HG02885 (cell line): Measurements from ENCODE around the gene STK39.
A peak's percentile ranks its signal among the peaks of the same experiment; 100 is the strongest.

Experiments
- ATAC-seq: cut with Tn5 transposase; IDR thresholded peaks from one replicate; pipeline ENCODE4 v1.9.1; 2021; ENCODE audit warnings: mild to moderate bottlenecking; ENCODE audit not compliant: unreplicated experiment, poor library complexity

The STK39 gene

DNA sequence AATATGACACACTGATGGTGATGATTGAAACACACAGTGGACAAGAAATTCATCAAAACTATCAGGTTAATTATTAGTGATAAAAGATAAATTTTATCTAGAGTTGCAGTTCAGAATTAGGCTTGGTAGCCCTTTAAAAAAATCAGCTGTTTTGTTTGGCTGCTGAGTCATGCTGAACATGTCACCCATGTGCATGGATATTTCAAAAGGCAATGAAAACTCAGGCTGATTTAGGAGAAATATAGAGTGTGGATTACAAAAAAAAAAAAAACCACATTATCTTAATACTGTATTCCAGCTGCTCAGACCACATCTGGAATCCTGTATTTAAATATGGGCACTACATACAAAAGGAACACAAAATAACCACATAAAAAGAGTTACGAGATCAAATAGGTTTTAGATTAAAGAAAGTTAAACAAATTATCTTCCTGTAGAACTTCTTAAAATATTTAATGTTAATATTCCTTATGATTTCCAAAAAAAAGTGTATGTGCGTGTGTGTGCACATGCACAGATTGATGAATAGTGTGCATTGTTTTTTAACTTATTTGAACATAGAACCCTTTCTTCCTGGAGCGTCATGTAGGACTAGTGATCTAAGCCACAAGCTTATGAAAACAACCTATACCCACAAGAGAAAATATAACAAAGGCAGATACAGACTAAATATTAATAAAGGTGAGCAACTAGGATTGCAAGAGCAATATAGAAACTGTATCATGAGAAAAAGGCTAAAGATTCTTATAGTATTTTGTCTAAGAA lies 186.2 kb downstream of the STK39 start:
- no peak for ATAC-seq

DNA sequence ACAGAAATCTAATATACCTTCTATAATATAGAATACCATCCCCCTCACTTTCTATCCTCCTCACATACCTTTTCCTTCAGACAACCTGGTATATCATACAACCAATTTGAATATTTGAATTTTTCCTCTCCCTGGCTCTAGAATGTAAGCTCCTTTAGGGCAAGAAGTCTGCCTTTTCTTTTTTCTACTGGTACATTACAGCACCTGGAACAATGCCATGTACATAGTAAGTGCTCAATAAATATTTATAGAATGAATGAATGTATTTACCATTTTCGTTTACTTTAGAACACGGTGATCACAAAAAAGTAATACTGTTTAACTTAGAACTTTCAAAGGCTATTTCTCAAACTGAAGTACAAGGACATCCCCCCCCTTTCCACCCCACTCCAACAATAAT lies 187.6 kb downstream of the STK39 start:
- no peak for ATAC-seq

DNA sequence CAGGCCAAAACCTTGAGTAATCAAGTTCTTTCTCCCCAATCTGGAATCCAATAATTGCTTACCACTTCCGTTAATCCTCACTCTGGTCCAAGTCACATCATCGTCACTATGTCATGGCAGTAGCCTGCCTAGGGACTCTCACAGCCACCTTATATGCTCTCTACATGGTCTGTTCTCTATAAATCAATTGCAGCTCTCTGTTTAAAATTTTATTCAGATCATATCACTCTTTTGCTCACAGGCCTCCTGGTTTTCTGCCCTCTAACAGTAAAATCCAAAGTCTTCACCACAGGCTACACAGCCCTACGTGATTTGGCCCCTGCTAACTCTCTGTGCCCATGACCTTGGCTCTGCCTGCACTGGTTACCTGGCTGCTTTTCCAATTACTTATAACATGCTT lies 188.7 kb downstream of the STK39 start:
- ATAC-seq = no peak

DNA sequence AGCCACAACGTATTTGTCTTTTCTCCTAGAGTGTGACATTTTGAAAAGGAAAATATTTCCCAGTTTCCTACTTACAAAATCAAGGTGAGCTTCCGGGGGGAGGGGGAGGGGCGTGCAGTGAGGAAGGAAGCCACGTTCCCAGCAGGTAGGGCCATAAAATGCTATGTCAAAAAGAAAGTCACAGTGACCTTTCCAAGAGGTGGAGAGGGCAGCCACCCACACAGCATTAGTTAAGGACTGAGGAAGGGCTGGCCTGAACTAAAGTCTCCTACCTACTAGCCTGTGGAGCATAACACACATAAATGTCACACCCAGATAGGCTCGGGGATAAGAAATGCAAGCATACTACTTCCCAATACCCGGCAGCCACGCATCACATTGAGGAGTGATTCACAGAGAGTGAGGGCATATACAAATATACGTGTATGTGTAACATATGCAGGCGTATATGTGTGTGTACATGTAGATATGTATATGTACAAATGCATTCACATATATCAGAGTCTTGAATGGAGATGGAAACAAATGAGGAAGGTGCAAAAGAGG lies 191.1 kb downstream of the STK39 start:
- no peak for ATAC-seq

DNA sequence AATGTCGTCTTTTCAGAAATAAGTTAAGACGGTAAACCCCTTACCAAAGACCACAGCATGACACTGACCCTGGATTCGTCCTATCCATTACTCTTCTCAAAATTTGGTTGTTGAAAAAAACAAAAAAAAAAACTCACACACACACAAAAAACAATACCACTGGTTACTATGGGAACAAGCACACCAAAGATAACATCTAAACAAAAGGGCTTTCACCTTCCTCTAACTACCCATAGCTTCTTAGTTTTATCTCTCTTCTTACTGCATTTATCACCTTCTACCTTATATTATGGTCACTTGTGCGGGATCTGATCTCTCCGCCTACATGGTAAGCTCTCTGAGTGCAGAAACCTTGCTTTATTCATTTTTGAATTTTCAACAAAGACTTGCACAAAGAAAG lies 192.7 kb downstream of the STK39 start:
- ATAC-seq = no peak

DNA sequence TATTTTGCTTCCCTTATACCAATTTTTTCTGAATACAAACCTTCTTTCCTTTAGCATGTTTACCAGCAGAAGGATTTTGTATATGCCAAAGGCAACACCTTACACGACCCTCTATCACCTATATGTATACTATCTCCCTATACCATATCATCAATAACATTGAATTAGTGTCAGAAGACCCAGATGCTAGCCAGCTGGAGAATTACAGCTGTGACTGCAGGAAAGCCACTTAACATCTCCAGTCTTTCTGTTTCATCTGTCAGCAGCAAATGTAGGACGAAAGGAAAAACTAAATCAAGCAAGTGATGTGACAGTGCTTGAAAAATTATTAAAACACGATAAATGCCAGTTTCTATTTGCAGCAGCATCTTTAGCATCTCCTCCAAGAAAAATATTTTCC lies 193.7 kb downstream of the STK39 start:
- ATAC-seq = no peak

DNA sequence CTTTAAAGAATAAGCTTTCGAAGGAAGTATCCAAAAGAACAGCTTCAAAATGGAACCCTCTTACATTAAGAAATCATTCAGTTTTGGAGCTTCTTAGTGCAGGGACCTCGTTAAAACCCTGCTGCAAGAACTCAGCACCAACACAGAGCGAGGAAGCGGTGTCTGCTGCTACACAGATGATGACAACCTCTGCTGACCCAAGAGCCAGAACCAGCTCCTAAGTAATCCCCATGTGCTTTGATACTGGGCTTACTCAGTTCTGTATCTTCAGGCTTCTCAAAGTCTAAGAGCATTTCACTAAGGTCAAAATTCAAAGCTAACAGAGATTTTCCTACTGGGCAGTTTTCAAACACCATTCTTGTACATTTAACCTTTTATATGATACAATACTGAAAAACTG lies 194.6 kb downstream of the STK39 start:
- no peak for ATAC-seq

DNA sequence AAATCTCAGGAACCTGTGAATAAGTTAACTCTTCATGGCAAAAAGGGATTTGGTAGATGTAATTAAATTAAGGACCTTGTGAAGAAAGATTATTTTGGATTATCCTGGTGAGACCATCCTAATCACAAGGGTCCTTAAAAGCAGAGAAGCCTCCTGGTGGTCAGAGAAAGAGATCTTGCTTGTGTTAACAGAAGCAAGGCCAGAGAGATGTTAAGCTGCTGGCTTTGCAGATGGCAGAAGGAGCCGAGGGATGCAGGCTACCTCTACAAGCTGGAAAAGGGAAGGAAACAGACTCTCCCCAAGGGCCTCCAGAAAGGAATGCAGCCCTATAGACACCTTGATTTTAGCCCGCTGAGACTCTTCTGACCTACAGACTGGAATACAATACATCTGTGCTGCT lies 197.0 kb downstream of the STK39 start:
- no peak for ATAC-seq

DNA sequence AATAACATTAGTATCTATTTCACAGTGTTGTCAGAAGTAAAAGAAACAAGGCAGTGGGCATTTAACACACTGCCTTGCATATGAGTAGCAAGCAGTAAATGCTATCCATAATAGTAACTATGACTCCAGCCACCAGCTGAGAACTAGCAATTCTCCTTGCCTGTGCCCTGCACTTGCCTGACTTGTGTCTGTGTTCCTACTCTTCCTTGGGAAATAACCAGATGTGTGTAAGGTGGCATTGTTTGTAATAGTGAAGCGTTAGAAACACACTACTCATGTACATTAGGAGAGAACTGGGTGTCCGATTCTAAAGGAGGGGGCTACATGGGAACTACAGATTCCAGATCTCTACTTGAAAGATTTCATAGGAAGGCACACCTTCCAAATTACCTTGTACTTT lies 197.8 kb downstream of the STK39 start:
- ATAC-seq = no peak

DNA sequence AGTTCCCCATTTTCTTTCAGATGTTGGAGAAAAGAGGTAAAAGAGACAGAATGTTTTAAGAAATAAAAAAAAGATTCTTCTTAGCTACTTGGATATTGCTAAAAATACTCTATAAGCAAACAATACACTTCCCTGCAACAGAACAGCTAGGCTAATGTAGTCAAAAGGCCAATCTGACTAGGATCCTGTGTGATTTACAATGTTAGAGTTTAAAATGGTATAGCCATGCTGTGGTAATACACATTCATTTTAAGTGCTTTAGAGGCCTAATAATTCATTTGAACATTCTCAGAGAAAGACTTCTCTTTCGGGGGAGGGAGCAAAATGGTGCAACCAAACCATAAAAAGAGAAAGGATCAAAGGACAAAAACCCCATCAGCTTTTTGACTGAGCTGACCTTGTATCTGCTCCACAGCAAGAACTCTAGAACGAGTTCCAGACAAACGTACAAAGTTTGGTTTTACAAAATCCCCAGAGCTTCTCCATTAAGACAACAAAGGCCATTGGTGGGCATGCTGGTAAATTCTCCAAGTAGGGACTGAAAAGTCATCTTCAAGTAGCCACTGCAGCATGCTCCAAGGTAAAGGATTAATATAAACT lies 200.2 kb downstream of the STK39 start:
- ATAC-seq = no peak

DNA sequence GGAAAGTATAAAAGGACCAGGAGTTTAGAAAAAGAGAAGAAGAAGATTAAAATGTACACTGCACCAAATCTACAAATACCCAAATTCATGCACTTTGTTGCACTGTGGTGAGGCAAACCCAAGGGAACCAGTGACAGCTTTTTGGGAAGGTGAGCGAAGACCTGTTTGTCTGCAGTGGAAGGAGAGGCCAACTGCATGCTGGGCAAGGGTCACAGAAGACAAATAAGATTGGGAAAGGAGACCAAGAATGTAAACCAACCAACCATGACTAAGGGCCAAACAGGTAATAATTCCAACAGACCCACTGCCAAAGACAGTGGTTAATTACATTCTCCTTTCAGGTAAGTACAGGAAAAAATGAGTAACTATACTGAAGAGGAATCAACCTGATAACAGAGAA lies 202.8 kb downstream of the STK39 start:
- no peak for ATAC-seq

DNA sequence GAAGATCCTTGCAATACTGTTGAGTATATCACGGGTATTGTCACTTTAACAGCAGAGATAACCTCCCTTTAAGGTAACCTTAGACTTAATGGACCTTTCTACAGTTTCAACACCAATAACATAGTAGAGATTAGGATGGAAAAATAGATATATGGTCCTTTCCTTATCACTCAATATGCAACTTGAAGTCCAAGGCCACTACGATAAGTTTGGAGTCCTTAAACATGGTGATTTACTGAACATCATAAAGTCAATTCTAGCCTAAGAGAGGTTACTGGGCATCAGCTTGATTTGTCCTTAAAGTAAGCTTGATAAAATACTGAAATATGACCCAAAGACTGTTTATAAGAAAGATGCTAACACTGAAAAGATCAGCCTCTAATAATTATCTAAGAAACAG lies 203.2 kb downstream of the STK39 start:
- ATAC-seq = no peak

DNA sequence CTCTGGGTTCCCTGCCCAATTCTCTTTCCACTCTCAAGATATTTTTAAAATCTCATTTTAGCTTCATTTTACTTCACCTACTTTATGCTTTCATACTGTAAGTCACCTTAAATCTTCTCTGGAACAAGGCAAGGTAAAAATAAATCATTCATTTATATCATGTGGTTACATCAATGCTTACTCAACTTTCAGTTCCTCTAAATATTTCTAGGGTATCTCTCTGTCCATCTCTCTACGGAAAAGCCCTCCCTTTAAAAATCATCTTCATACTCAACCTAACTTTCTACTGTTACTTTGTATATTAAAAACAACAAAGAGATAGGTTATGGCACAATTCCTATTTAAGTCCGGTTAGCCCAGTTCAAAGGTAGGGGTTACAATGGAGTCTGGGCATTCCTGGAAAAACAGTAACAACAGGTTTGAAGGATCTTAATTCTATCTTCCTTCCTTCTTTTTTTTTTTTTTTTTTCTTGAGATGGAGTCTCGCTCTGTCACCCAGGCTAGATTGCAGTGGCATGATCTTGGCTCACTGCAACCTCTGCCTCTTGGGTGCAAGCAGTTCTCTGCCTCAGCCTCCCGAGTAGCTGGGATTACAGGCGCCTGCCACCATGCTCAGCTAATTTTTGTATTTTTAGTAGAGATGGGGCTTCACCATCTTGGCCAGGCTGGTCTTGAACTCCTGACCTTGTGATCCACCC lies 205.1 kb downstream of the STK39 start:
- peak; percentile 93 for ATAC-seq

DNA sequence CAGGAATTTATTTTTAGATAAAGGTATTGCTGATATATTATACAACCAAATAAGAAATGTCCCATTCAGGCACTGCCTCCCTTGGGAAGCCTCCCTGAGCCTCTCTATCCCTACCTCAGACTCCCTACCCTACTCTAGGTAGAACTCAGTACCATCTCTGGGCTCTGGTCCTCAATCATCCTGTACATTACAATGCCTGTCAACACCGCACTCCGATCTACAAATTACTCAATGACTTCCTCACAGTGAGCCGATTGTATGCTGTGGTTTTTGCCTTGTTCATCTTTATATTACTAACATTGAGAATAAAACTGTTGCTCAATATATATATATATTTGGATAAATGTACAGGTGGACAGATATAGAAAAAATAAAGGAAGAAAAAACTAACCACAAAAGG lies 207.5 kb downstream of the STK39 start:
- ATAC-seq = no peak

DNA sequence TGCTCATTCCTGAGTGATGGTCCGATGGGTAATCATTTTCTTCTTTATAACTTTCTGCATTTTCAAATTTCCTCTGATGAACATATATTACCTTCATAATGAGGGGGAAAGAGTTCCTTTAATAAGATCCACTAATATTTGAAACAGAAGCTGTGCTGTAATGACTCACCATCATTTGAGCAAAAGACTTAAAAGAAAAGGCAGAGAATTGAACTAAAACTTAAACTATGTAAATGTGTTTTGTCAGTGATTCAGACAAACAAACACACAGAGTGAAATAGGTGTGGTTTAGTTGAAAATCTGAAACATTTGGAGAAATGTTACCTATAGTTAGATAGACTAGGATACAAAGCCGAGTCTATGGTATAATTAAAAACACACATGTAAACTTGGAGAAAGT lies 209.6 kb downstream of the STK39 start:
- no peak for ATAC-seq

DNA sequence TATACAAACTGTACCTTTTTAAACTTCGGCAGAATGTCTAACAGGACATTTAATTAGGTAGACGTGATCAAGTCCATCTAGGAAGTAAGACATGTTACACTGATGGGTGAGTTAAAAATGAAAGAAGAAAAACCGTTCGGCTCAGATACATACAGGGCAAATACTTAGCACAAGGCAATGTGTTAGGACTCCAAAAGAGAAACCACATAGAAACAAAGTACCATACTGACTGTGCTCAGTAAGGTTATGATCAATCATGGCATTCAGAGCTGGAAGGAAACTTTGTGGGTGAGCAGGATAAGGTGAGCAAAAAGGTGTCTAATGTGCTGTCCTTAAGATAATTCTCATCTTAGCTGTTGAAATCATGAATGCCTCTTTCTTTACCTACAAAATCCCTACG lies 211.9 kb downstream of the STK39 start:
- ATAC-seq = peak; percentile 58

DNA sequence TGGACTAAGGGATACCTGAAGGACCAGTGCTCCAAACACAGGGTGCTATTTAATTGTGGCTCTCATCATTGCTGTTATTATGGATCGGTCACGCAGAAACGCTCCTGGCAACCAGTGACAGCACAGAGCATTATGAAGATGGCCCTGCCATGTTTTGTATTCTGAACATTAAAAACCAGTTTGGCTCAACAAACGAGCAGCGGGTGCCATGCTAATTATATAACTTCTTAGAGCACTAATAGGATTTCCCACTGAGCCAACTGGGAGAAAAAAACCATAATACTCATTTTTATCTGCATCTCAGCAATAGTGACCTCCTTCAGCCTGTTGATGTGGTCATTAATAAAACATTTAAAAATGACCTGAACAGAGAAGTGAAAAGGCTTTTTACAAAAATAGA lies 212.8 kb downstream of the STK39 start:
- ATAC-seq = no peak

DNA sequence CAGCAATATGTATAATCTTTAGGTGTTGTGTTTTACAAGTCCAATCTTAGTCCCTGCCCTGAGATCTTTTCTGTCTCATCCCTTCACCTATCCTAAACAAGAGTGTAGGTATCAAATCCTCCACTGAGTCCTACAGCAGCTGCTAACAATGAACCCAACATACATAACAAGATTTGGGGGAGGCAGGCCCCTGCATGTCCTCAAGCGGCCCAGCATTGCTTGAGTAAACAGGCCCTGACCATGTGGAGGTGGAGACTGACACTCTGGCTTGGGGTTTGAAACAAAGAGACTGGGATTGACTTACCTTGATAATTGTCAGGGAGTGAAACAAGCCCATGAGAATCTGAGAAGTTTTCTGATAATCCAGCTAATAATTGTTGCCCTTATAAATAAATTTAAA lies 213.4 kb downstream of the STK39 start:
- no peak for ATAC-seq

DNA sequence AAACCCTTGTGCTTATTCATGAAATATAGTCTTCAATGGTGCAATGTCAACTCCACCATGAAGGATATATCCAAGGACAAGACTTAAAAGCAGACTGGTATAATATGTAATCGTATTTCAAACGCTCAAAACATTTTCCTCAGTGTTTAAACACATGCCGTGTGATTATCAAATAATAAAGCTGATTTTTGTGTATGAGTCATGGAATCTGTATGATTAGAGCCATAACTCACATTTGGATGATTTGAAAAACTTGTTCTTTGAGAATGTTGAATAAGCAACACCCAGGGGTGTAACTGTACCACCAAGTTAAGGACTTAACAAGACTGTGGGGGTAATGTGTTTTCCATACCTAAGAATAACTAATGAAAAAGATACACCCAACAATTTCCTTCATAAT lies 215.3 kb downstream of the STK39 start:
- no peak for ATAC-seq

DNA sequence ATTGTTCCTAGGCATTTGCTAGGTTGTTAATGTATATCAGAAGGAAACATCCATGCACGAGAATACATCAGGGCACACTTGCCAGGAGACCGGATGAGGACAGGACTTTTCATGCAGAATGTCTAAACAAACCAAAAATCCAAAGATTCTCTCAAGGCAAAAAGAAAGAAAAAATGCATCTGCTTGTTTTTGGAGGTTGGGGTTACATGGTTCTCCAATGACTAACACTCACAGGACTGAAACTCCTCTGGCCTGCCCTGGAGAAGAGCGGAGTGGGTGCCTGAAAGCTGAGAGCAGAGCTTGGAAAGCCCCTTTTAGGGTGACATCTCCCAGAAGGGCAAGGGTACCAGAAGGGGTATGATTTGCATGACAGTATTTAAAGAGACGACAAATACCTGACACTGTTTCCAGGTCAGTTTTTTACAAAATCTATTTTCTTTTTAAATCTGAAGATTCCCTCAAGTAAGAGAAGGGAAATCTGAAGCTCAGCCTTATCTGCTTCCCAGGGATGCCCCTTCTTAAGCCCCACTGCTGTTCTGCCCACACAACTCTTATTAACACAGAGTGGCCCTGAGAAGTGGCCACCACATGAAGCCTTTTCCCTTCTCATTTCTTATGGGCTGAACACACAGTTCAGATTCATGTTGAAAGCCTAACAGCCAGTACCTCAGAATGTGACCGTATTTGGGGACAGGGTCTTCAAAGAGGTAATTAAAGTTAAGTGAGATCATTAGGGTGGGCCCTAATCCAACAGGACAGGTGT lies 216.4 kb downstream of the STK39 start:
- ATAC-seq = peak; percentile 72

DNA sequence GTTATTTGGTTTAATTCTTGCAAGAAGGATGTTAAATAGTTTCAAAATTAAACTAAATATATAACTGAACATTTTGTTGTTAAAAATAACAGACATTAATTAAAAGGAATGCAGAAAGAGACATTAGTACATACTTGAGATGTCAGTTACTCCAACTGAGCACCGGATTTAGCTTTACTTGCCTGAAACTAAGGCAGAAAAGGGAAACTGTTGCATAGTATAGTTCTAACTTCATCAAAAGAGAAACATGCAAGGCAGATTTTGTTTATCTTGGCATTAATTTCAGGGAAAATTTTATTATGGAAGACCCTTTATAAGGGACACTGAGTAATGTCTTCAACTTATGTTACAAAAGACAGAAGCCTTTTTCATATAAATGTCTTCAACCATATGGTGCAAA lies 218.3 kb downstream of the STK39 start:
- no peak for ATAC-seq
